Kidney capillary endothelial cell (primary cell): ENCODE results near the gene ERCC3.
A peak's percentile ranks its signal among the peaks of the same experiment; 100 is the strongest.

Experiments used
- DNase-seq: peaks from one replicate; pipeline ENCODE4 v3.0.0-alpha.2; 2018; ENCODE audit warnings: low spot score

The ERCC3 gene

GRCh38 chr2:127293748-127294562 is at the start of gene ERCC3:
ERCC3 (minus strand) TSS chr2:127294144; CDS start chr2:127294081, 63 bp downstream.
- peak; percentile 82 for DNase-seq

DNA sequence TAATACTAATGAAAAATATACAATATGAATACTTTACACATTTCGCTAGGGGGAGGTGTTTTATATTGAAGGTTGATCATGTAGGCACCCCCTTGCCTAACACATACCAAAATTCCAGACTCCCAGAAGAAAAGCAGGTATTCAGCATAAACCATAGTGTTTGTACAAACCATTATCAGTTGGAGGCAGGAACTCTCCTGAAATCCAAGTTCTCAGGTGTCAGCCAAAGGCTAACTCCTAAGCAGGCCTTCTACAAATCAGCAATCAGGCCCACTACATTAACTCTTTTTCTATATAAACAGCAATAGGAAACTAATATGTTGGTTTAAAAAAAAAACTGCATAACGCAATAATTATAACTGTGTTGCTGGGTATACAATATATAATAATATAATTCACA is 49.3 kb upstream of the ERCC3 start:
- DNase-seq, result no peak

- no peak for DNase-seq
Measured at GRCh38 chr2:127342101-127342500, 48.2 kb upstream of the ERCC3 start.

DNA sequence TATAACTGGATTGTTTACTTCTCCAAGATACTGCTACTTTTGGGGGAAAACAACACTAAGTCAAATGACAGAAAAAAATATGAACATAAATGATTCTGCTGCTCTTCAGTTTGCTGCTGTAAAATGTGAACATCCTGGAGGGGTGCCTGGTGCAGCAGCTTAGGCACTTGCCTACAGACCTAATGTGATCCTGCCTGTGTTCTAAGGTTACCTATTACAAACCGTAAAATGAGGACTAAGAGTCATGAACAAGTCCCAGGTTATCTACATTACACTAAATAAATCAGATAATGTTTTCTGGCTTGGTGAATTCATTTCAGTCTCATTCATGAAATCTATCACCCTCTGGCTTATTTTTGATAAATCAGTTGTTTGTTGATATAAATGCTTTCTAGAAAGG is 38.4 kb upstream of the ERCC3 start:
- DNase-seq, result no peak

GRCh38 chr2:127330753-127331152 is 36.8 kb upstream of the ERCC3 start:
- no peak for DNase-seq

- DNase-seq, result no peak
Measured at GRCh38 chr2:127326289-127326945, 32.5 kb upstream of the ERCC3 start.

- DNase-seq, result peak; percentile 36
Measured at GRCh38 chr2:127324635-127325034, 30.7 kb upstream of the ERCC3 start.

DNA sequence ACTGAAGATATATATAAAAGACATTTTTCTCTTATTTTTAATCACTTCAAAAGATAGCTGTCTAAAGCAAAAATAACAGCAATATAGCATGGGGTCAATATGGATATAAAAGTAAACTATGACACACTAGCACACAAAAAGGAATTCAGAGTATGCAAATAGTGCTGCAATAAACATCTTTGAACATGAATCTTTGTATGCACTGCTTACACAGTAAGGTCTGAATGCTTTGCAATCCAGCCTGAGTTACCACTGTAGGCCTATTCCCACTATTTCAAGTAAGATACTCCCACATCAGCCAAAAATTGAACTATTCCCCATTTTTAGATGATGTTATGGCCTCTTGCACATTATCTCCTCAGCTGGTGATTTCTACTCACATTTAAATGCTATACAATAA is 27.4 kb upstream of the ERCC3 start:
- DNase-seq, result no peak

GRCh38 chr2:127320586-127321275 is 26.8 kb upstream of the ERCC3 start:
- no peak for DNase-seq

DNA sequence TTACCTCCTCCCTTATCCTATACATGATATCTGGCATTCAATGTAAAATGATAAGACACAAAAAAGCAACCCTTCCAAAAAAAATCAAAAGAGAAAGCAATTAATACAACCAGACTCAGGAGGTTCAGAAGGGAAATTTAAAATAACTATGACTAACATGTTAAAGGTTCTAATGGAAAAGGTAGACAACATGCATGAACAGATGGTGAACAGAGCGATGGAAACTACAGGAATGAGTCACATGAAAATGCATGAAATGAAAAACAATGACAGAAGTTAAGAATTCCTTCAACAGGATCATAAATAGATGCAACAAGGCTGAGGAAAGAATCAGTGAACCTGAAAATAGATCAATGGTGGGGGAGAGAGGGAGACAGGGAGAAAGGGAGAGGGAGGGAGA is 26.1 kb upstream of the ERCC3 start:
- DNase-seq, result no peak

DNA sequence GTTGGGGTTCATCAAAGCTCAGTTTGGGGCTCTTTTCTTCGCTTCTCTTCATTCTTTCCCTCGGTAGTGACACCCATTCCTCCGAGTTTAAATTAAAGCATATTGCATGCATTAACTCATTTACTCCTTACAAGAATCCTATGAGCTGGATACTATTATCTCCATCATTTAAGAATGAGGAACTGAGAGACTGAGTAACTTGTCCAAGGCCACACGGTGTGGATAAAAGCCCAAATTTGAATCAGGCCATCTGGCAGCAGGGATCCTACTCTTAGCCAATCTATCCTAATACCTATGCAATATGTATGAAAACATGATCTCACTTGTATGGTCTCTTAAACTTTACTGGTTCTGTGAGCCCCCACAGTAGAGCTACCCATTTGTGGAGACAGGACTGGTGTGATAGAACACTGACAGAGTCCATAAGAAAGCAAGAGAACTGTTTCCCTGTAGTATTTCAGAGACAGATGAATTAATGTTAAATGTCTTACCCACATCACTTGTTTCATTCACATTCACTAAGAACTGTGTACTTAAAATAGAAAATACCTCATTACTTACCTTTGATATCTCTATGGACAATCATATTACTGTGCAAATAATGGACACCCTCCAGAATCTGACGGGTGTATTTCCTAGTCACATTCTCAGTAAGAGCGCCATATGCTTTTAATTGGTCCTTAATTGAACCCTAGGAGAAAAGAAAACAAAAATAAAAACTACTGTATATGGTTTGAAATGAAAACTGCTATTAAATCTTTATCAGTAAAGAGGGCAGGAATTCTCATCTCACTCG is 20.4 kb upstream of the ERCC3 start:
- DNase-seq, result no peak

DNA sequence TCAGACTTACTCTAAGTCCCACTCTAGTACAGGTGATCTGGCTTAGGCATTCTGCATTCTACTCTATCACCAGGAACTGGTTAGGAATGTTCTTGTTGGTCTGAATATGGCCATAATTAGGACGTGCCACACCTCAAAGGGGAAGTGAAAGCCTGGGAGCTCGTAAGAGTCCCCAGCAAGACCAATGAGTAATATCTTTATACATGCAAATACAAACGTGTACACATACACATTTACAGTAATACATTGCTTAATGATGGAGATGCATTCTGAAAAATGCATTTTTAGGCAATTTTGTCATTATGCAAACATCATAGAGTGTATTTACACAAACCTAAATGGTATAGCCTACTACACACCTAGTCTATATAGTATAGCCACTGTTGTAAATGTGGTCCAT is 19.5 kb upstream of the ERCC3 start:
- no peak for DNase-seq

DNA sequence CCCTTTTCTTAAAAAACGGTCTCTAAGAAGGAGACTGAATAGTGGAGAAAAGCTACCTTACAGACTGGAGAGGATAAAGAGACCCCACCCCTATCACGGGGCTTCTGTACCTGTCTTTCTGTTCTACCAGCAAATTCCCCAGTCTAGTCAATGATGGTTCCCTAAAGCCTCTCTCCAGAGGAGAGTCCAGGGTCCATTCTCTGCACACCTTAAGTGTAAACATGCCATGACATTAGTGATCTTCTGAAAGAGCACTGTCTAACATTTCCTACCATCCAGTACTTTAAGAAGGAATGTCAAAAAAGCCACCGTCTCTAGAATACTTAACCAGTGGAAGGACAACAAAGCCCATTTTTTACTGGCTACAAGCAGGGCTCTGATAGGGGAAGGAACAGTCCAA is 17.0 kb upstream of the ERCC3 start:
- DNase-seq, result no peak

DNA sequence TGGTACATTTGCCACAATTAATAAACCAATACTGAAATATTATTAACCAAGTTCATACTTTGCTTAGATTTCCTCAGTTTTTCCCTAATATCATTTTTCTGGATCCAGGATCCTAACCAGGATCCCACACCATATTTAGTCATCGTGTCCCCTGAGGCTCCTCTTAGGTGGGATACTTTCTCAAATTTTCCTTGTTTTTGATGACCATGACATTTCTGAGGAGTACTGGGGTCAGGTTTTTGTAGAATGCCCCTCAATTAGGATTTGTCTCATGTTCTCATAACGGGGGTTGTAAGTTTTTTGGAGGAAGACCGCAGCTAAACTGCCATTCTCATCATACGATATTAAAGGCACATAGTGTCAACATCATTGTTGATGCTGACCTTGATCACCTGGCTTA is 15.5 kb upstream of the ERCC3 start:
- DNase-seq, result no peak

GRCh38 chr2:127308586-127309138 is 14.7 kb upstream of the ERCC3 start:
- DNase-seq, result no peak

GRCh38 chr2:127305990-127306585 is 12.1 kb upstream of the ERCC3 start:
- DNase-seq, result no peak

DNA sequence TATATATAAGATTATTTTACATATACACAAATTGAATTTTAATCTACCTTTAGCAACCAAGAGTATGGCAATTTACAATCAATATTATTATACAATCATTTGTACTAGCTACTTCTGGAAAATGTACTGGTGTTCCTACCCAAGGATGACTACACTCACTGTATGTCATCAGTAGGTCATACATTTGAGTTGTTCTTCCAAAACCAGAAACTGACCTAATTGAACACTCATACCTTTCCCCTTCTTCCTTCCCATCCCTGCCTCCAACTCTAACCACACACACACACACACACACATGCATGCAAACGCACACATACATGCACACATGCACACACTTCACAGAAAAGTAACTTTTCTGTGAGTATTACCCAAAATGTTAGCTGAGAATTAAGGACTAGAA is 8.2 kb upstream of the ERCC3 start:
- DNase-seq, result no peak

DNA sequence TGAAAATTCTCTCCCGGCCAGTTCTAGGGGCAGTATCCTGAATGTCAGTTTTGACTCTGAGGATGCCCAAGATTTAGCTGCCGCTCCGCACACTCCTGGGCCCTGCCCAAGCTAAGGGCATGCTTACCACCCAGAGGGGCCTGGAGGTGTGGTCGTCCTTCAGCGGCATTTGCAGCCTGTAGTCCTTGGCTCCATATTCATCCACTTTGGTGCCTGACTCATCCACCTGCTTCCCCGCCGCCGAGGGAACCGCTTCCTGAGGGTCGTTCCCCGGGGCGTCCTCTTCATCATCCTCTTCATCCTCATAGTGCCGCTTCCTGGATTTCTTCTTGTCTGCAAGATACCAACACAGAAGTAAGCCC is 577 bp downstream of the ERCC3 start:
- no peak for DNase-seq

DNA sequence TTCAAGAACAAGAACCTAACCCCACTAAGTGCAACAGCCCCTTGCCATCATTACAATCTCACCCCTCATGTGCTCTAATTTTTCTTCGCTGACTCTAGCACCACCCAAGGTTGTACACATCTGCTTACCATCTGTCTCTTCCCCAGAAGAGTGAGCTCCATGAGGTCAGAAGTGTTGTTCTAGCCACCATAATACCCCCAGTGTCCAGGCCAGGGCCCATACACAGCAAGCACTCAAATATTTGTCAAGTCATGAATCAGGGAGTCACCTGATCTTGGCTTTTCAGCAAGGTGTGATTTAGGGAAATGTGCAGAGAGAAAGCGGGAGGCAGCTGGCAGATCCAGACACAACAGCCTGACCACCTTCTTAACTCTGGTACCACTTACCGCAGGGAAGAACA is 5.7 kb downstream of the ERCC3 start:
- DNase-seq, result no peak

GRCh38 chr2:127283275-127283674 is 10.7 kb downstream of the ERCC3 start:
- no peak for DNase-seq

DNA sequence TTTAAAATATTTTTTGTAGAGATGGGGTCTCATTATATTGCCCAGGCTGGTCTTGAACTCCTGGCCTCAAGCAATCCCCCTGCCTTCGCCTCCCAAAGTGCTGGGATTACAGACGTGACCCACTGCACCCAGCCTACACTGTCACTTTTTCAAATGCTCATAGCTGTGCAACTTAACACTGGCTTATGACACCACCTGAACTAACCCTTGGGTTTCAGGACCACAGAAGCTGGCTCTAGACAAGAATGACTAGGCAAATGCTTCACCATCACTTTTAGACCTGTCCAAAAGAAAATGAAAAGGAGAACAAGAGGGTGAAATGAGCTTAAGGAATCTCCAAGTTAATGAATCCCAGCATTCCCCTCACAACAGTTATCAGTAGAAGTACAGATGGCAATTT is 13.3 kb downstream of the ERCC3 start:
- no peak for DNase-seq

- no peak for DNase-seq
Measured at GRCh38 chr2:127279781-127280180, 14.2 kb downstream of the ERCC3 start.
